Activated CD4-positive, alpha-beta memory T cell treated with anti-CD3 and anti-CD28 coated beads, Interleukin-2, amount 10 ng/mL, durations not matched to agents 7 days and 5 days (primary cell): ENCODE measurements around the gene PRKCE. TPM values are rescaled to one million over a fixed set of nuclear protein-coding genes. Genes with fewer than 3 reads are reported as not detected.

Experiments
- CTCF ChIA-PET: fragments of 350-600 bp; sonication (Branson Sonifier 250); formaldehyde crosslinking; loops from one replicate; lab custom pipeline; 2021; ENCODE audit warnings: antibody characterized with exemption, inconsistent platforms; lab: Charles Lee
- POLR2A ChIA-PET: fragments of 350-600 bp; sonication (Branson Sonifier 250); formaldehyde crosslinking; loops from one replicate; lab custom pipeline; 2021; ENCODE audit warnings: antibody characterized with exemption; lab: Charles Lee
- DNase-seq: peaks from one replicate; pipeline ENCODE4 v3.0.0-alpha.2; 2020
- H3K27ac Mint-ChIP-seq: one replicate; pipeline ENCODE4 v1.8.0; 2021; ENCODE audit warnings: mild to moderate bottlenecking, mixed read lengths
- H3K27me3 Mint-ChIP-seq: one replicate; pipeline ENCODE4 v1.8.0; 2021; ENCODE audit warnings: mixed read lengths
- H3K36me3 Mint-ChIP-seq: one replicate; pipeline ENCODE4 v1.8.0; 2021; ENCODE audit warnings: low read depth, mixed read lengths
- H3K4me1 Mint-ChIP-seq: one replicate; pipeline ENCODE4 v1.8.0; 2021; ENCODE audit warnings: mixed read lengths
- H3K4me3 Mint-ChIP-seq: one replicate; pipeline ENCODE4 v1.8.0; 2021; ENCODE audit warnings: mild to moderate bottlenecking, mixed read lengths
- H3K9me3 Mint-ChIP-seq: one replicate; pipeline ENCODE4 v1.8.0; 2021; ENCODE audit warnings: mixed read lengths
- total RNA-seq, 2 experiments: library from RNA; stranded (reverse); gene quantifications; one replicate each; pipeline ENCODE4 v1.2.3, GENCODE V29; 2021

Gene PRKCE
- total RNA-seq, 2 experiments from 2014 or later, result 20.6 to 23.3 TPM

- no peaks in the 10 kb centered on the region for H3K9me3 Mint-ChIP-seq
- POLR2A ChIA-PET, result no interaction called here
- DNase-seq, result no peak
- no peaks in the 10 kb centered on the region for H3K36me3 Mint-ChIP-seq
- peaks cover 6% of the 10 kb centered on the region for H3K4me1 Mint-ChIP-seq
- peaks cover 6% of the 10 kb centered on the region for H3K27me3 Mint-ChIP-seq
- no peak overlapping the region for H3K4me3 Mint-ChIP-seq
- H3K27ac Mint-ChIP-seq, result no peak overlapping the region
- CTCF ChIA-PET, result interaction anchor here (0.7 kb wide), 1 partner anchor 22 kb away, joined by 3 read pairs; no protein-coding TSS in a partner anchor
These were observed 34.0 kb upstream of the PRKCE start for GRCh38 chr2:45617496-45617895.

GRCh38 chr2:45622336-45623075 is 29.0 kb upstream of the PRKCE start:
- Mint-ChIP-seq H3K27ac (no peak overlapping the region), H3K4me1 (peaks cover 12% of the 10 kb centered on the region), H3K4me3 (no peak overlapping the region), H3K36me3 (no peaks in the 10 kb centered on the region), H3K9me3 (no peaks in the 10 kb centered on the region), H3K27me3 (peaks cover 13% of the 10 kb centered on the region)
- no peak for DNase-seq
- POLR2A ChIA-PET, result no interaction called here
- CTCF ChIA-PET, result no interaction called here

GRCh38 chr2:45623098-45623497 is 28.4 kb upstream of the PRKCE start:
- DNase-seq, result no peak
- CTCF ChIA-PET, result no interaction called here
- Mint-ChIP-seq H3K27me3 (peaks cover 13% of the 10 kb centered on the region), H3K4me3 (no peak overlapping the region), H3K27ac (no peak overlapping the region), H3K36me3 (no peaks in the 10 kb centered on the region), H3K9me3 (no peaks in the 10 kb centered on the region), H3K4me1 (peaks cover 12% of the 10 kb centered on the region)
- POLR2A ChIA-PET, result no interaction called here

GRCh38 chr2:45625824-45626223 is 25.7 kb upstream of the PRKCE start:
- no peak for DNase-seq
- no peak overlapping the region for H3K4me3 Mint-ChIP-seq
- H3K4me1 Mint-ChIP-seq, result peaks cover 12% of the 10 kb centered on the region
- H3K27ac Mint-ChIP-seq, result no peak overlapping the region
- no peaks in the 10 kb centered on the region for H3K9me3 Mint-ChIP-seq
- ChIA-PET POLR2A (no interaction called here), CTCF (no interaction called here)
- H3K27me3 Mint-ChIP-seq, result peaks cover 22% of the 10 kb centered on the region
- no peaks in the 10 kb centered on the region for H3K36me3 Mint-ChIP-seq

- ChIA-PET CTCF (no interaction called here), POLR2A (interaction anchor here (0.6 kb wide), 1 partner anchor 15 kb away, joined by 3 read pairs; the partner anchor contains the start of gene SRBD1)
- H3K4me1 Mint-ChIP-seq, result peaks cover 12% of the 10 kb centered on the region
- no peak overlapping the region for H3K27ac Mint-ChIP-seq
- H3K27me3 Mint-ChIP-seq, result peaks cover 29% of the 10 kb centered on the region
- H3K4me3 Mint-ChIP-seq, result no peak overlapping the region
- no peaks in the 10 kb centered on the region for H3K36me3 Mint-ChIP-seq
- DNase-seq, result no peak
- no peaks in the 10 kb centered on the region for H3K9me3 Mint-ChIP-seq
These were observed 24.9 kb upstream of the PRKCE start for GRCh38 chr2:45626387-45627221.

- Mint-ChIP-seq H3K27me3 (peaks cover 39% of the 10 kb centered on the region), H3K9me3 (no peaks in the 10 kb centered on the region), H3K4me3 (no peak overlapping the region), H3K27ac (no peak overlapping the region), H3K36me3 (no peaks in the 10 kb centered on the region), H3K4me1 (peaks cover 2% of the 10 kb centered on the region)
- no peak for DNase-seq
- POLR2A ChIA-PET, result no interaction called here
- CTCF ChIA-PET, result no interaction called here
These were observed 23.6 kb upstream of the PRKCE start for GRCh38 chr2:45627911-45628310.

- no peaks in the 10 kb centered on the region for H3K36me3 Mint-ChIP-seq
- H3K27me3 Mint-ChIP-seq, result peaks cover 45% of the 10 kb centered on the region
- H3K9me3 Mint-ChIP-seq, result no peaks in the 10 kb centered on the region
- no peak overlapping the region for H3K4me3 Mint-ChIP-seq
- no peak for DNase-seq
- ChIA-PET POLR2A (no interaction called here), CTCF (no interaction called here)
- H3K27ac Mint-ChIP-seq, result no peak overlapping the region
- no peaks in the 10 kb centered on the region for H3K4me1 Mint-ChIP-seq
These were observed 21.5 kb upstream of the PRKCE start for GRCh38 chr2:45629971-45630370.

- no peak for DNase-seq
- ChIA-PET POLR2A (no interaction called here), CTCF (no interaction called here)
- Mint-ChIP-seq H3K27ac (no peak overlapping the region), H3K4me1 (no peaks in the 10 kb centered on the region), H3K4me3 (no peak overlapping the region), H3K27me3 (peaks cover 49% of the 10 kb centered on the region), H3K9me3 (no peaks in the 10 kb centered on the region), H3K36me3 (no peaks in the 10 kb centered on the region)
These were observed 20.2 kb upstream of the PRKCE start for GRCh38 chr2:45631319-45631718.

GRCh38 chr2:45631955-45632354 is 19.5 kb upstream of the PRKCE start:
- ChIA-PET POLR2A (no interaction called here), CTCF (no interaction called here)
- no peak for DNase-seq
- Mint-ChIP-seq H3K27ac (no peak overlapping the region), H3K36me3 (no peaks in the 10 kb centered on the region), H3K4me1 (no peaks in the 10 kb centered on the region), H3K27me3 (peaks cover 49% of the 10 kb centered on the region), H3K9me3 (no peaks in the 10 kb centered on the region), H3K4me3 (no peak overlapping the region)

GRCh38 chr2:45634223-45634622 is 17.3 kb upstream of the PRKCE start:
- H3K27me3 Mint-ChIP-seq, result peaks cover 59% of the 10 kb centered on the region
- POLR2A ChIA-PET, result no interaction called here

GRCh38 chr2:45636008-45636407 is 15.5 kb upstream of the PRKCE start:
- ChIA-PET CTCF (no interaction called here), POLR2A (interaction anchor here (4.7 kb wide), 1 partner anchor 15 kb away, joined by 19 read pairs; the partner anchor contains the start of gene PRKCE)
- no peak overlapping the region for H3K4me3 Mint-ChIP-seq
- peaks cover 13% of the 10 kb centered on the region for H3K4me1 Mint-ChIP-seq
- peaks cover 60% of the 10 kb centered on the region for H3K27me3 Mint-ChIP-seq
- no peak for DNase-seq
- no peaks in the 10 kb centered on the region for H3K36me3 Mint-ChIP-seq
- H3K9me3 Mint-ChIP-seq, result no peaks in the 10 kb centered on the region
- H3K27ac Mint-ChIP-seq, result no peak overlapping the region

More at GRCh38 chr2:45634223-45634622, 17.3 kb upstream of the PRKCE start:
- Mint-ChIP-seq H3K9me3 (no peaks in the 10 kb centered on the region), H3K36me3 (no peaks in the 10 kb centered on the region), H3K27ac (no peak overlapping the region), H3K4me1 (peaks cover 9% of the 10 kb centered on the region), H3K4me3 (no peak overlapping the region)
- CTCF ChIA-PET, result interaction anchor here (0.9 to 1.0 kb wide), 4 partner anchors 18 to 146 kb away, joined by 3 to 5 read pairs (median 3); no protein-coding TSS in a partner anchor
- no peak for DNase-seq

GRCh38 chr2:45637440-45637839 is 14.0 kb upstream of the PRKCE start:
- POLR2A ChIA-PET, result interaction anchor here (2.0 to 4.7 kb wide), 2 partner anchors 14 to 27 kb away, joined by 5 to 19 read pairs; partner anchors contain the start of genes PRKCE and SRBD1

GRCh38 chr2:45640576-45640975 is 10.9 kb upstream of the PRKCE start:
- CTCF ChIA-PET, result interaction anchor here (1.3 kb wide), 1 partner anchor 138 kb away, joined by 3 read pairs; no protein-coding TSS in a partner anchor
- peaks cover 53% of the 10 kb centered on the region for H3K27me3 Mint-ChIP-seq
- POLR2A ChIA-PET, result interaction anchor here (4.7 kb wide), 1 partner anchor 10 kb away, joined by 19 read pairs; the partner anchor contains the start of gene PRKCE
- no peak overlapping the region for H3K27ac Mint-ChIP-seq
- peaks cover 31% of the 10 kb centered on the region for H3K4me1 Mint-ChIP-seq
- H3K9me3 Mint-ChIP-seq, result no peaks in the 10 kb centered on the region
- no peak overlapping the region for H3K4me3 Mint-ChIP-seq
- DNase-seq, result no peak
- H3K36me3 Mint-ChIP-seq, result peaks cover 2% of the 10 kb centered on the region

More at GRCh38 chr2:45637440-45637839, 14.0 kb upstream of the PRKCE start:
- no peak overlapping the region for H3K27ac Mint-ChIP-seq
- H3K4me3 Mint-ChIP-seq, result no peak overlapping the region
- no peaks in the 10 kb centered on the region for H3K36me3 Mint-ChIP-seq
- no peaks in the 10 kb centered on the region for H3K9me3 Mint-ChIP-seq
- DNase-seq, result peak; percentile 37
- peaks cover 59% of the 10 kb centered on the region for H3K27me3 Mint-ChIP-seq
- CTCF ChIA-PET, result interaction anchor here (1.2 kb wide), 1 partner anchor 141 kb away, joined by 5 read pairs; no protein-coding TSS in a partner anchor
- peaks cover 19% of the 10 kb centered on the region for H3K4me1 Mint-ChIP-seq
